Choroid plexus epithelial cell (primary cell): ENCODE results near the gene FFAR3.

Source experiments
- DNase-seq: peaks from one replicate; pipeline ENCODE4 v3.0.0-alpha.2; 2010; ENCODE audit warnings: low read depth
- H3K4me3 ChIP-seq: 2 replicates; pipeline ENCODE4 v1.5.1; 2011; ENCODE audit warnings: low read depth, mild to moderate bottlenecking, control low read depth, low read length, moderate library complexity
- TF ChIP-seq, protein P1 (sequence below): conservative IDR thresholded peaks from 2 replicates; pipeline ENCODE4 v1.5.1; 2011; ENCODE audit warnings: low read depth, mild to moderate bottlenecking, control low read depth, inconsistent platforms, low read length, moderate library complexity

The FFAR3 gene

GRCh38 chr19:35349614-35350521 lies 8.4 kb upstream of the FFAR3 start:
- DNase-seq, result no peak

DNA sequence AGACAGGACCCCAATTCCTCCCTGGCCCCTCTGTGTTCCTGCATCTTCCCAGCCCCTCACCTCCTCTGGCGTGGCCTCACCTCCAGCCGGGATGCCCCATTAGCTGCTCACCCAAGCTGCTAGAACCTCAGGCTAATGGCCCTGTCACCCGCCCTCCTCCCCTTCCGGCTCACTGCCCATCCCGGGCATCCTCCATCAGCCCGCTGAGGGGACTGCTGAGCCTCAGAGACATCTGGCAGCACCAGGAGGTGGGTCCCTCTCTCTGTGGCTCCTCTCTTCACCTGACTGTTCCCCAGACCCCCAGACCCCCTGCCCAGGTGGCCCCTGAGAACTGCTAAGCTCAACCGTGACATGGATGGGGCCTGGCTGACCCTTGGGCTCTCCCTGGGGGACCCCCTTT lies 7.7 kb upstream of the FFAR3 start:
- TF ChIP-seq, protein P1, sequence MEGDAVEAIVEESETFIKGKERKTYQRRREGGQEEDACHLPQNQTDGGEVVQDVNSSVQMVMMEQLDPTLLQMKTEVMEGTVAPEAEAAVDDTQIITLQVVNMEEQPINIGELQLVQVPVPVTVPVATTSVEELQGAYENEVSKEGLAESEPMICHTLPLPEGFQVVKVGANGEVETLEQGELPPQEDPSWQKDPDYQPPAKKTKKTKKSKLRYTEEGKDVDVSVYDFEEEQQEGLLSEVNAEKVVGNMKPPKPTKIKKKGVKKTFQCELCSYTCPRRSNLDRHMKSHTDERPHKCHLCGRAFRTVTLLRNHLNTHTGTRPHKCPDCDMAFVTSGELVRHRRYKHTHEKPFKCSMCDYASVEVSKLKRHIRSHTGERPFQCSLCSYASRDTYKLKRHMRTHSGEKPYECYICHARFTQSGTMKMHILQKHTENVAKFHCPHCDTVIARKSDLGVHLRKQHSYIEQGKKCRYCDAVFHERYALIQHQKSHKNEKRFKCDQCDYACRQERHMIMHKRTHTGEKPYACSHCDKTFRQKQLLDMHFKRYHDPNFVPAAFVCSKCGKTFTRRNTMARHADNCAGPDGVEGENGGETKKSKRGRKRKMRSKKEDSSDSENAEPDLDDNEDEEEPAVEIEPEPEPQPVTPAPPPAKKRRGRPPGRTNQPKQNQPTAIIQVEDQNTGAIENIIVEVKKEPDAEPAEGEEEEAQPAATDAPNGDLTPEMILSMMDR, result no peak
- DNase-seq, result no peak
- no peak overlapping the region for H3K4me3 ChIP-seq

More at GRCh38 chr19:35349614-35350521, 8.4 kb upstream of the FFAR3 start:
- no peak overlapping the region for H3K4me3 ChIP-seq
- TF ChIP-seq, protein P1, result no peak

DNA sequence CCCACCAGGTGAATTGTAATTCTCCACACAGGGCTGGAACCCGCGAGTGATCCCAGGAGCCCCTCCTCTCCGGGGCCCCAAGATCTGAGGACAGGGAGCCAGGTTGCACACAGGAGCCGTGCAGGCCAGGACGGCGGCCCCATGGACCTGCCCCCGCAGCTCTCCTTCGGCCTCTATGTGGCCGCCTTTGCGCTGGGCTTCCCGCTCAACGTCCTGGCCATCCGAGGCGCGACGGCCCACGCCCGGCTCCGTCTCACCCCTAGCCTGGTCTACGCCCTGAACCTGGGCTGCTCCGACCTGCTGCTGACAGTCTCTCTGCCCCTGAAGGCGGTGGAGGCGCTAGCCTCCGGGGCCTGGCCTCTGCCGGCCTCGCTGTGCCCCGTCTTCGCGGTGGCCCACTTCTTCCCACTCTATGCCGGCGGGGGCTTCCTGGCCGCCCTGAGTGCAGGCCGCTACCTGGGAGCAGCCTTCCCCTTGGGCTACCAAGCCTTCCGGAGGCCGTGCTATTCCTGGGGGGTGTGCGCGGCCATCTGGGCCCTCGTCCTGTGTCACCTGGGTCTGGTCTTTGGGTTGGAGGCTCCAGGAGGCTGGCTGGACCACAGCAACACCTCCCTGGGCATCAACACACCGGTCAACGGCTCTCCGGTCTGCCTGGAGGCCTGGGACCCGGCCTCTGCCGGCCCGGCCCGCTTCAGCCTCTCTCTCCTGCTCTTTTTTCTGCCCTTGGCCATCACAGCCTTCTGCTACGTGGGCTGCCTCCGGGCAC lies 6.7 kb upstream of the FFAR3 start:
- DNase-seq, result no peak
- TF ChIP-seq, protein P1, result no peak
- H3K4me3 ChIP-seq, result no peak overlapping the region

- DNase-seq, result no peak
- TF ChIP-seq, protein P1, result no peak
- H3K4me3 ChIP-seq, result no peak overlapping the region
Measured at GRCh38 chr19:35352177-35352447, 6.1 kb upstream of the FFAR3 start.

- DNase-seq, result peak; percentile 91
- TF ChIP-seq, protein P1, result peak; percentile 92
- H3K4me3 ChIP-seq, result no peak overlapping the region
Measured at GRCh38 chr19:35352448-35353304, 5.6 kb upstream of the FFAR3 start.

GRCh38 chr19:35353635-35354034 lies 4.6 kb upstream of the FFAR3 start:
- DNase-seq, result peak; percentile 96
- TF ChIP-seq, protein P1, result peak; percentile 50
- H3K4me3 ChIP-seq, result no peak overlapping the region
